NAMALWA (cell line): ENCODE measurements around the gene TRAM2.

Source experiments
- DNase-seq: peaks from one replicate; pipeline ENCODE4 v3.0.0-alpha.2; 2015; ENCODE audit warnings: low spot score

The TRAM2 gene

GRCh38 chr6:52508261-52508739, 68.6 kb downstream of the TRAM2 start:
- DNase-seq, result no peak

GRCh38 chr6:52507557-52508260, 69.2 kb downstream of the TRAM2 start:
- no peak for DNase-seq

GRCh38 chr6:52506476-52506875, 70.4 kb downstream of the TRAM2 start:
- DNase-seq, result no peak

GRCh38 chr6:52505726-52506409, 71.0 kb downstream of the TRAM2 start:
- no peak for DNase-seq

- DNase-seq, result no peak
Measured at GRCh38 chr6:52504782-52505136, 72.1 kb downstream of the TRAM2 start.

GRCh38 chr6:52503851-52504781, 72.7 kb downstream of the TRAM2 start:
- no peak for DNase-seq

- no peak for DNase-seq
Measured at GRCh38 chr6:52503323-52503747, 73.5 kb downstream of the TRAM2 start.

GRCh38 chr6:52502306-52503029, 74.4 kb downstream of the TRAM2 start:
- DNase-seq, result no peak

GRCh38 chr6:52500238-52501129, 76.4 kb downstream of the TRAM2 start:
- DNase-seq, result no peak

GRCh38 chr6:52499681-52500236, 77.1 kb downstream of the TRAM2 start:
- DNase-seq, result no peak

- no peak for DNase-seq
Measured at GRCh38 chr6:52499026-52499425, 77.8 kb downstream of the TRAM2 start.

- DNase-seq, result peak; percentile 13
Measured at GRCh38 chr6:52498538-52499017, 78.3 kb downstream of the TRAM2 start.

- peak; percentile 60 for DNase-seq
Measured at GRCh38 chr6:52497652-52498408, 79.0 kb downstream of the TRAM2 start.

- DNase-seq, result no peak
Measured at GRCh38 chr6:52496631-52497030, 80.2 kb downstream of the TRAM2 start.

GRCh38 chr6:52495922-52496321, 80.9 kb downstream of the TRAM2 start:
- no peak for DNase-seq

- DNase-seq, result no peak
Measured at GRCh38 chr6:52494298-52495072, 82.4 kb downstream of the TRAM2 start.

- no peak for DNase-seq
Measured at GRCh38 chr6:52493669-52494068, 83.2 kb downstream of the TRAM2 start.

- DNase-seq, result no peak
Measured at GRCh38 chr6:52491203-52492069, 85.4 kb downstream of the TRAM2 start.
